22Rv1 (cell line): Measurements from ENCODE around the gene NRXN3.

Experiments used
- ZFX ChIP-seq: fragments of 450-650 bp; IDR thresholded peaks from 2 replicates; pipeline ENCODE4 v1.6.1; 2017; ENCODE audit warnings: antibody characterized with exemption, borderline replicate concordance
- TF ChIP-seq, protein P1 (sequence below): fragments of 450-650 bp; IDR thresholded peaks from 2 replicates; pipeline ENCODE4 v1.5.1; 2017; ENCODE audit warnings: mild to moderate bottlenecking

GRCh38 chr14:78605025-78605762 lies 435.0 kb downstream of the NRXN3 start:
- TF ChIP-seq, protein P1, sequence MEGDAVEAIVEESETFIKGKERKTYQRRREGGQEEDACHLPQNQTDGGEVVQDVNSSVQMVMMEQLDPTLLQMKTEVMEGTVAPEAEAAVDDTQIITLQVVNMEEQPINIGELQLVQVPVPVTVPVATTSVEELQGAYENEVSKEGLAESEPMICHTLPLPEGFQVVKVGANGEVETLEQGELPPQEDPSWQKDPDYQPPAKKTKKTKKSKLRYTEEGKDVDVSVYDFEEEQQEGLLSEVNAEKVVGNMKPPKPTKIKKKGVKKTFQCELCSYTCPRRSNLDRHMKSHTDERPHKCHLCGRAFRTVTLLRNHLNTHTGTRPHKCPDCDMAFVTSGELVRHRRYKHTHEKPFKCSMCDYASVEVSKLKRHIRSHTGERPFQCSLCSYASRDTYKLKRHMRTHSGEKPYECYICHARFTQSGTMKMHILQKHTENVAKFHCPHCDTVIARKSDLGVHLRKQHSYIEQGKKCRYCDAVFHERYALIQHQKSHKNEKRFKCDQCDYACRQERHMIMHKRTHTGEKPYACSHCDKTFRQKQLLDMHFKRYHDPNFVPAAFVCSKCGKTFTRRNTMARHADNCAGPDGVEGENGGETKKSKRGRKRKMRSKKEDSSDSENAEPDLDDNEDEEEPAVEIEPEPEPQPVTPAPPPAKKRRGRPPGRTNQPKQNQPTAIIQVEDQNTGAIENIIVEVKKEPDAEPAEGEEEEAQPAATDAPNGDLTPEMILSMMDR: no peak
- TF ChIP-seq ZFX: no peak
